Activated CD4-positive, alpha-beta T cell treated with anti-CD3 and anti-CD28 coated beads for 1 hour (primary cell): Measurements from ENCODE around the gene C22orf31.

ENCODE experiments used
- DNase-seq: peaks from one replicate; pipeline ENCODE4 v3.0.0-alpha.2; 2020

C22orf31 gene

GRCh38 chr22:29080106-29080975 is 18.7 kb upstream of the C22orf31 start:
- DNase-seq, result no peak

GRCh38 chr22:29079218-29079901 is 17.7 kb upstream of the C22orf31 start:
- DNase-seq, result no peak

GRCh38 chr22:29078869-29079207 is 17.2 kb upstream of the C22orf31 start:
- no peak for DNase-seq

- no peak for DNase-seq
Observed at GRCh38 chr22:29078036-29078868, 16.6 kb upstream of the C22orf31 start.

DNA sequence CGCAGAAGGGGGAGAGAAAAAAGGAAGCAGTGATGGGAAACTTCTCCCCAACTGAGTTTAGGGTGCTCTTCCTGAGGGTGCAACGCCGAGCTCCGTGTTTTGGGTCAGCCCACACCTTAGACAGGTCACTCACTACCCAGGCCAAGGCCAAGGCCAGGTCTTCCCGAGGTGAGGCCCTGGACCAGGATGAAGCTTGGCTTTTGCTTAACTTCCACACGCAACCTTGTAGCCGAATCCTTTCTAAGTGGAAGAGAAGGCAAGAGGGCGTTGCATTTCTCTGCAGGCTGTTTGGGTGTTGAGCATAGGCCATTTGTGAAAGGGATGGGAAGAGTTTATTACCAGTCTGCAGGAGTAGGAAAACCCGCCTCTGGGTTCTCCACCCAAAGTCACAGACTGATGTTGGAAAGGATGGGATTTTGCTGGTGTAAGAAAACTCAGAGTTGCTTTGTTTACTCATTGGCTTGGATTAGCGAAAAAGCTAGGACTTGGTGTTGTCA is 12.7 kb upstream of the C22orf31 start:
- no peak for DNase-seq

DNA sequence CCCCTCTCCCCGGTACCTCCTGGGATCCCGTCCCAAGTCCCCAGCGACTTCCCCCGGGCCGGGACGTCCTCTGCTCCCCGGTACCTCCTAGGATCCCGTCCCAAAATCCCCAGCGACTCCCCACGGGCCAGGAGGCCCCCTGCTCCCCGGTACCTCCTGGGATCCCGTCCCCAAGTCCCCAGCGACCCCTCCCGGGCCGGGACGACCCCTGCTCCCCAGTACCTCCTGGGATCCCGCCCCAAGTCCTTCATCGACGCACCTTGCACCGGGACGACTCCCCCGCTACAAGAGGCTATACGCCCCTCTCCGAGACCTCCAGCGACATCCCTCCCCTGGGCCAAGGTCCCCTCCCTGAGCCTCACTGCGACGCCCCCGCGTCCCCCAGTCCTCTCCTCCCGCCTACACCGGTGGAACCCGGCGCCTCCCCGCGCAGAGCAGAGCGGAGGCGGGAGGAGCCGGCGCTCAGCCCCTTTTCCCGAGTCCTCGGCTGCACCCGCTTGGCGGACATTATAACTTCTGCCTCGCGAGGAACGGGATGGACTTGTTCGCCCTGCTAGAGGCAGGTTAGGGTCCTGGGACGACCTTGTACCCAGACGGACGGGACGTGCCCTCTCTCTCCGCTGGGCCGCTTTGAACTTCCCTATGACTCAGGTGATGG is 12.1 kb upstream of the C22orf31 start:
- DNase-seq, result no peak

GRCh38 chr22:29072979-29073617 is 11.5 kb upstream of the C22orf31 start, which contains the start of gene KREMEN1:
KREMEN1 (plus strand) TSS chr22:29073035; CDS start chr22:29073131, 96 bp downstream.
- DNase-seq, result no peak

- DNase-seq, result peak; percentile 73
Observed at GRCh38 chr22:29072193-29072978, 10.8 kb upstream of the C22orf31 start.

- DNase-seq, result no peak
Observed at GRCh38 chr22:29071261-29072045, 9.8 kb upstream of the C22orf31 start.

GRCh38 chr22:29070490-29070889 is 8.9 kb upstream of the C22orf31 start:
- no peak for DNase-seq

- DNase-seq, result no peak
Observed at GRCh38 chr22:29069463-29069862, 7.8 kb upstream of the C22orf31 start.

GRCh38 chr22:29065468-29066190 is 4.0 kb upstream of the C22orf31 start:
- no peak for DNase-seq

DNA sequence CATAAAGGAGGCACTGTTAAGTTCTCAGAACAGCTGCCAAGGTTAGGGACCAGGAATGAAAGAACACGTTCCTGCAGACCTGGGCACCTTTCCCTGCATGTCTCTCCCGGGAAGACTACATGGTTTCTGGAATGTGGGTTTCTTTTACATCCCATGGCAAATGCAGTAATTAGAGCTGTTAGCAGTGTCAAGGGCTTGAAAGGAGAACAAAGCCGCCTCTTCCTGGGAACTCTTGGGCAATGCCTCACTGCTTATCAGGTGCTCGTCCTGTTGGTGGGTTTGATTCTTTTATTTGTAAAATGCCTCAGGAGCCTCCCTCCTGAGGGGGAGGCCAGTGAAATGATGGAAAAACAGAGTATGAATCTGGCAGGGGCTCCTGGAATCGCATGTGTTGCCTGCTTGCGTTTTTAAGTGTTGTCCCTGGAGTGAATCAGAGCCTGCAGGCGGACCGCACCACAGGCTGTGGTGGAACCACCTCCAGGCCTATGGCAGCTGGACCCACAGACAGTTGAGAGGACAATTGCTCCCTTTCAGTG is 723 bp upstream of the C22orf31 start:
- no peak for DNase-seq

DNA sequence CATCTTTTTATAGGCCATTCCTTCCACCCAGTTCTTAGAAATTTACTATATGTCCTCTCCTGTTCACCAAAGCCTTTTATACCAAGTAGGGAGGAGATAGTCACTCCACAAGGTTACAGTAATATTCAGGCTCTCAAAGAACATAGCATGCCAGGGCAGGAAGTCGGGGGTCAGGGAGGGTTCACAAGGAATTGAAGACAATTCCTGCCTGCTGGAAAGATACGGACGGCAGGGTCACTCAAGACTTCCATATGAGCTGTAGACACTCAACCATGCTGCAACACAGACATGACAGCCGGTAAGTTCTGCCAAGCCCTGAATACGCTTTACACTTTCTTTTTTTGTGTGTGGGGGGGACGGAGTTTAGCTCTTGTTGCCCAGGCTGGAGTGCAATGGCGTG is 700 bp downstream of the C22orf31 start:
- DNase-seq, result no peak

DNA sequence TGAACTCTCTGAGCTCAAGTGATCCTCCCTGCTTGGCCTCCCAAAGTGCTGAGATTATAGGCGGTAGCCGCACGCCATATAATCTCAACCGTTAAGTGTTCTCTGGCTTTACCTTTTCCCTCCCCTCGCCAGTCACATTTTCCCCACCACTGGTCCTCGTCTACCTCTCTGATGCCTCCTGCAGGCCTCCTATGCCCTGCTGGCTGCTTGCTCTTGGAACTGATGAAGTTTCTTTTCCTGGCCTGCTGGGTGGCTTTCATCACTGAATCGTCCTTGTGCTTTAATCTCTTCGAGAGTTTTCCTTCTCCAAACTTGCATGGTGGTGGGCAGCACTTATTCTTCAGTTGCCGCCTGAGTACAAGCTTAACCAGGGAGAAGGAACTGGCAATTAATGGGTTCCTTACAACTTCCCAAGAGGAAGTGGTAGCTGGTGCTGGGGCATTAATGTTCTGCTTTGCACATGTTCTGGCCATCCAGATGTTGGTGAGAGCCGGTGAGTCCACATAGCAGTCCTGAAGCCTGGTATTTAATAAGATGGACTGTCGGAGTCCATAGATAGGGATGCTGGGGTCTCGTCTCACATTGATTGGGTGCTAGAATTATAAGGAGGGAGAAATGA is 1.3 kb downstream of the C22orf31 start:
- no peak for DNase-seq

DNA sequence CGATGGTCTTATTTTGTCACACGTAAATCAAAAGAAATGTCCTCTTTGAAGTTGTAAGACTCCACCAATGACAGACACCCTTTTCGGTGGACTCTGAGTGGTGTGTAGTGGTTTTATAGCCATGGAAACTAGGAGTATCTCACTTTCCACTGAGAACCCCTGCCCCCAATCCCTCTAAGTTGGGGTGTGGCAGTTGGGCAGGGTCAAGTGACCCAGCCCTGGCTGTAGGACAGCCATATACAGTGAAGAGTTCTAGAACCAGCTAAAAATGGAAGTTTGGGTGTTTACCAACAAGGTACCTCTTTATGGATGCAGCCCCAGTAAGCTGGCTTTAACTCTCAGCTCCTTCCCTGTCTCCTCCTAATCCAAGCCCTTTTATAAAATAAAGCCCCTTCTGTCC is 5.2 kb downstream of the C22orf31 start:
- no peak for DNase-seq

- no peak for DNase-seq
Observed at GRCh38 chr22:29055192-29055830, 6.3 kb downstream of the C22orf31 start.

GRCh38 chr22:29054251-29054767 is 7.3 kb downstream of the C22orf31 start:
- no peak for DNase-seq
